HepG2 (cell line): ENCODE measurements around the gene MTMR1. TPM values are rescaled to one million over a fixed set of nuclear protein-coding genes. Genes with fewer than 3 reads are reported as not detected.

ENCODE experiments used
- ATAC-seq: fragments of 200-7000 bp; cut with Tn5 transposase; 3 replicates; pipeline ENCODE4 v1.9.1; 2020; ENCODE audit warnings: mild to moderate bottlenecking, moderate library complexity
- BruUV-seq: library from RNA; stranded (reverse); fragments of 400-500 nt; replicated peaks from 2 replicates; lab custom pipeline; 2021; lab: Mats Ljungman, UMichigan
- CTCF ChIA-PET: fragments of 300-600 bp; formaldehyde crosslinking; extraction: SDS; loops from one replicate; lab custom pipeline; 2021; ENCODE audit warnings: low total read pairs, inconsistent platforms, low intra/inter-chr PET ratio; lab: Yijun Ruan, JAX
- POLR2A ChIA-PET: fragments of 350-600 bp; sonication (Branson Sonifier 250); formaldehyde crosslinking; loops from one replicate; lab custom pipeline; 2020; ENCODE audit warnings: antibody characterized with exemption, inconsistent platforms; lab: Yijun Ruan, JAX
- DNase-seq: peaks from one replicate; pipeline ENCODE4 v3.0.0-alpha.2; 2015; ENCODE audit warnings: low spot score
- FAIRE-seq: peaks from 3 replicates; lab custom pipeline; 2011; peaks lifted over from hg19 to GRCh38; lab: Jason Lieb, UNC
- H2AFZ ChIP-seq: one replicate; pipeline ENCODE4 v1.6.1; 2011; ENCODE audit warnings: low read length, inconsistent platforms
- H3K27ac ChIP-seq: fragments of 300-600 bp; 3 replicates; pipeline ENCODE4 v1.8.0; 2011; ENCODE audit warnings: mixed run types, mild to moderate bottlenecking, mixed read lengths, low read length, inconsistent platforms; ENCODE audit not compliant: insufficient read depth; ENCODE audit errors: extremely low read length
- H3K27me3 ChIP-seq, 2 experiments: fragments of 200-600 bp in 1 of 2; 2 replicates in 1 of 2; 3 replicates in 1 of 2; pipeline versions ENCODE4 v1.6.0 to v1.8.0; 2011; ENCODE audit warnings: low read length in 2 of 2, mild to moderate bottlenecking in 2 of 2, moderate library complexity in 2 of 2, inconsistent platforms in 1 of 2; ENCODE audit not compliant: insufficient read depth in 2 of 2, control insufficient read depth in 1 of 2
- H3K36me3 ChIP-seq, 2 experiments: fragments of 200-600 bp in 1 of 2; replicated peaks in 1 of 2; 2 replicates in 1 of 2; 3 replicates in 1 of 2; pipeline versions ENCODE4 v1.5.1 to v1.8.0; 2011; ENCODE audit warnings: low read length in 2 of 2, inconsistent platforms in 1 of 2; ENCODE audit not compliant: insufficient read depth in 2 of 2, control insufficient read depth in 1 of 2
- H3K4me1 ChIP-seq: 2 replicates; pipeline ENCODE4 v1.5.1; 2012; ENCODE audit warnings: low read length, inconsistent platforms; ENCODE audit not compliant: insufficient read depth
- H3K4me2 ChIP-seq: 2 replicates; pipeline ENCODE4 v1.6.0; 2011; ENCODE audit warnings: low read depth, low read length, inconsistent platforms
- H3K4me3 ChIP-seq, 3 experiments: fragments of 200-600 bp in 1 of 3; sonication (generic), shearing (Covaris generic) in 1 of 3; replicated peaks in 1 of 3; 2 replicates each; pipeline ENCODE4 v1.5.1; 2011 to 2016; ENCODE audit warnings: low read length in 3 of 3, inconsistent platforms in 2 of 3, low read depth in 2 of 3, mild to moderate bottlenecking in 2 of 3, control low read depth in 1 of 3, mixed read lengths in 1 of 3; ENCODE audit not compliant: insufficient read depth in 1 of 3
- H3K79me2 ChIP-seq: one replicate; pipeline ENCODE4 v1.6.1; 2011; ENCODE audit warnings: low read length, inconsistent platforms; ENCODE audit not compliant: insufficient read depth
- H3K9ac ChIP-seq: 2 replicates; pipeline ENCODE4 v1.6.0; 2011; ENCODE audit warnings: mild to moderate bottlenecking, low read depth, low read length, inconsistent platforms; ENCODE audit not compliant: insufficient read depth
- H3K9me3 ChIP-seq: 2 replicates; pipeline ENCODE4 v1.5.1; 2012; ENCODE audit warnings: mild to moderate bottlenecking, low read length
- H4K20me1 ChIP-seq: 2 replicates; pipeline ENCODE4 v1.6.0; 2011; ENCODE audit warnings: inconsistent platforms, mild to moderate bottlenecking, low read length, moderate library complexity; ENCODE audit not compliant: insufficient read depth
- ATF1 ChIP-seq: IDR thresholded peaks from 2 replicates; pipeline ENCODE4 v1.6.1; 2016; ENCODE audit warnings: mild to moderate bottlenecking, control low read depth
- ATF7 ChIP-seq, 2 experiments: fragments of 450-650 bp in 1 of 2; sonication (generic) in 1 of 2; formaldehyde crosslinking in 1 of 2; IDR thresholded peaks; 2 replicates each; pipeline versions ENCODE4 v1.4.0 to v1.6.1; 2016 to 2020; ENCODE audit warnings: antibody characterized with exemption in 1 of 2, mild to moderate bottlenecking in 1 of 2, missing genetic modification reagents in 1 of 2
- ATRX ChIP-seq: sonication (generic); formaldehyde crosslinking; IDR thresholded peaks from 2 replicates; pipeline ENCODE4 v1.4.0; 2020; ENCODE audit warnings: missing genetic modification reagents, borderline replicate concordance
- KLF11 ChIP-seq: IDR thresholded peaks from 2 replicates; pipeline ENCODE4 v1.6.1; 2016; ENCODE audit warnings: missing compliant biosample characterization
- MAFK ChIP-seq, 2 experiments: IDR thresholded peaks in 1 of 2; conservative IDR thresholded peaks in 1 of 2; 2 replicates each; pipeline ENCODE4 v1.6.1; 2011; ENCODE audit warnings: improper control_type of control experiment in 2 of 2, low read length in 2 of 2
- PHF5A ChIP-seq: IDR thresholded peaks from one replicate; pipeline ENCODE4 v1.6.1; 2018; ENCODE audit warnings: low read depth, missing genetic modification reagents; ENCODE audit not compliant: unreplicated experiment
- PITX1 ChIP-seq: sonication (generic); formaldehyde crosslinking; IDR thresholded peaks from 2 replicates; pipeline ENCODE4 v1.5.1; 2020; ENCODE audit warnings: mild to moderate bottlenecking, missing genetic modification reagents
- RFXAP ChIP-seq: sonication (generic); formaldehyde crosslinking; IDR thresholded peaks from 2 replicates; pipeline ENCODE4 v1.4.0; 2020; ENCODE audit warnings: missing genetic modification reagents, borderline replicate concordance
- SMAD9 ChIP-seq: sonication (generic); formaldehyde crosslinking; IDR thresholded peaks from 2 replicates; pipeline ENCODE4 v1.5.1; 2020; ENCODE audit warnings: mild to moderate bottlenecking, missing genetic modification reagents
- UBTF ChIP-seq: sonication (generic); formaldehyde crosslinking; IDR thresholded peaks from 2 replicates; pipeline ENCODE4 v1.4.0; 2020; ENCODE audit warnings: mild to moderate bottlenecking, missing genetic modification reagents
- ZNF251 ChIP-seq: sonication (generic); formaldehyde crosslinking; IDR thresholded peaks from 2 replicates; pipeline ENCODE4 v1.9.0; 2021; ENCODE audit warnings: mild to moderate bottlenecking, missing genetic modification reagents
- ZNF567 ChIP-seq: sonication (generic); formaldehyde crosslinking; IDR thresholded peaks from 2 replicates; pipeline ENCODE4 v1.8.1; 2023; ENCODE audit warnings: mild to moderate bottlenecking, missing genetic modification reagents, borderline replicate concordance
- WGBS: methylation state at CpG from one replicate; pipeline ENCODE4 v1.1.6; 2017; ENCODE audit warnings: low lambda C conversion rate; 5-methylcytosine and 5-hydroxymethylcytosine counted together
- in situ Hi-C: cut with HindIII; loops from 2 replicates; pipeline ENCODE4 v1.10.0; 2017; ENCODE audit warnings: low pct_unique_long_range_greater_than_20kb; ENCODE audit not compliant: extremely low pct_ligation_motif_present
- intact Hi-C: fragments of 100-400 bp; cut with micrococcal nuclease; formaldehyde crosslinking; loops from one replicate; pipeline ENCODE4 v1.10.0; 2022; ENCODE audit not compliant: unreplicated experiment
- polyA plus RNA-seq, 8 experiments: library from polyadenylated mRNA; depleted of rRNA in 3 of 8; stranded (reverse) in 7 of 8; unstranded in 1 of 8; fragments of >200 nt; fragmentation: Illumina TruSeq in 4 of 8; extraction: Trizol in 4 of 8; gene quantifications; 2 replicates each; pipeline versions ENCODE4 v1.2.1 to v1.2.3, GENCODE V29; 2011 to 2016; ENCODE audit warnings: low read depth in 4 of 8, missing spikeins in 1 of 8, mixed read lengths in 1 of 8; ENCODE audit not compliant: insufficient read depth in 1 of 8
- total RNA-seq, 5 experiments: library from RNA; depleted of rRNA; stranded (reverse); fragments of >200 nt; fragmentation: Illumina TruSeq; extraction: Trizol; gene quantifications; 2 replicates each; pipeline ENCODE4 v1.2.3, GENCODE V29; 2016; ENCODE audit warnings: low read depth in 1 of 5
- TF ChIP-seq, protein P1 (sequence below): sonication (generic); formaldehyde crosslinking; IDR thresholded peaks from 2 replicates; pipeline ENCODE4 v1.9.0; 2021; ENCODE audit warnings: missing genetic modification reagents, mild to moderate bottlenecking, borderline replicate concordance

MTMR1 gene
- total and polyA plus RNA-seq, 2 of the 13 experiments (the other 11 are each of a cell fraction or from before 2014, with no cell fraction given): 8.9 to 11.1 TPM

- TF ChIP-seq ATF1 (CRISPR knock-in tag): no peak
- no peak for TF ChIP-seq ZNF567 (CRISPR knock-in tag)
- no peak for TF ChIP-seq KLF11
These were observed 41.3 kb upstream of the MTMR1 start (continued) for GRCh38 chrX:150651906-150652305.

DNA sequence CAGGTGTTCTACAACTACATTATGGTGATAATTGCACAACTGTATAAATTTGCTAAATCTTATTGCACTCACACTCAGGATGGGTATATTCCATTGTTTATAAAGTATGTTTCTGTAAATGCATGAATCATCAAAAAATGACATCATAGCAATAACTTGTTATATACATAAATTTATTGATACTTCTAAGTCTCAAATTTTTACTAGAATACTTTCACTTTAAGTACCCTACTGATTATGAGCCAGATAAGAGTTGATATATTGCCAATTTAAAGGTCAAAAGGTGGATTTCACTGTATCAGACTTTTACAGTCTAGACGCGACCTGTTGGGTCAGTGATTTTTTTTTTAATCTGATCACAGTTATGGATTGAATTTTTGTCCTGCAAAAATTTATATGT, 37.4 kb upstream of the MTMR1 start:
- Histone ChIP-seq H3K4me3 (no peak overlapping the region), H3K4me1 (no peaks in the 10 kb centered on the region), H3K27me3 (no peaks in the 10 kb centered on the region), H2AFZ (no peak overlapping the region), H3K27ac (no peak overlapping the region), H3K36me3 (peaks cover 1 to 10% of the 10 kb centered on the region in 2 experiments; a peak in 2 of 5 replicates), H4K20me1 (no peaks in the 10 kb centered on the region), H3K9me3 (no peaks in the 10 kb centered on the region), H3K79me2 (no peaks in the 10 kb centered on the region), H3K4me2 (no peak overlapping the region), H3K9ac (no peak overlapping the region)
- no peak for FAIRE-seq
- in situ Hi-C loops: no loop called here
- no peak for DNase-seq
- CTCF ChIA-PET: no interaction called here
- WGBS: 100% methylated on average over 2 of the region's 2 CpGs
- BruUV-seq: no TSS peak
- TF ChIP-seq ATRX (CRISPR knock-in tag): no peak
- TF ChIP-seq PITX1 (CRISPR knock-in tag): no peak
- TF ChIP-seq MAFK (conservative IDR thresholded peaks at IDR 0.05 in 1 of 2, IDR thresholded peaks at IDR 0.05 in 1 of 2; ENCODE audit: low read length in 2 of 2): peak in 1 of 2 experiments; percentile 29; a peak in 1 of 4 replicates
- no peak for TF ChIP-seq ZNF251
- TF ChIP-seq, protein P1, sequence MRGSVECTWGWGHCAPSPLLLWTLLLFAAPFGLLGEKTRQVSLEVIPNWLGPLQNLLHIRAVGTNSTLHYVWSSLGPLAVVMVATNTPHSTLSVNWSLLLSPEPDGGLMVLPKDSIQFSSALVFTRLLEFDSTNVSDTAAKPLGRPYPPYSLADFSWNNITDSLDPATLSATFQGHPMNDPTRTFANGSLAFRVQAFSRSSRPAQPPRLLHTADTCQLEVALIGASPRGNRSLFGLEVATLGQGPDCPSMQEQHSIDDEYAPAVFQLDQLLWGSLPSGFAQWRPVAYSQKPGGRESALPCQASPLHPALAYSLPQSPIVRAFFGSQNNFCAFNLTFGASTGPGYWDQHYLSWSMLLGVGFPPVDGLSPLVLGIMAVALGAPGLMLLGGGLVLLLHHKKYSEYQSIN: no peak
- TF ChIP-seq PHF5A (CRISPR knock-in tag): no peak
- TF ChIP-seq UBTF (CRISPR knock-in tag): no peak
- peak; percentile 40; the same call in 1 of the 2 replicates for TF ChIP-seq ATF7 (IDR thresholded peaks at IDR 0.05)
- TF ChIP-seq ATF7 (CRISPR knock-in tag; IDR thresholded peaks at IDR 0.05): no peak
- TF ChIP-seq SMAD9 (CRISPR knock-in tag): no peak
- no peak for TF ChIP-seq RFXAP
- POLR2A ChIA-PET: no interaction called here
- no peak for ATAC-seq
- intact Hi-C loops: no loop called here
